WTC11 (cell line): ENCODE measurements around the gene TBX20. TPM values are rescaled to one million over a fixed set of nuclear protein-coding genes. Genes with fewer than 3 reads are reported as not detected.

Experiments used
- ATAC-seq: fragments of 200-7000 bp; cut with Tn5 transposase; 2 replicates; pipeline ENCODE4 v1.10.0; 2021; ENCODE audit warnings: mild to moderate bottlenecking, moderate library complexity
- CTCF ChIA-PET: fragments of 300-600 bp; sonication (Branson Sonifier 250); formaldehyde crosslinking; loops from one replicate; lab custom pipeline; 2021; ENCODE audit warnings: antibody characterized with exemption; lab: Charles Lee
- POLR2A ChIA-PET: fragments of 350-600 bp; sonication (Branson Sonifier 250); formaldehyde crosslinking; loops from one replicate; lab custom pipeline; 2021; ENCODE audit warnings: antibody characterized with exemption; lab: Charles Lee
- DNase-seq: peaks from one replicate; pipeline ENCODE4 v3.0.0; 2021; ENCODE audit warnings: low spot score
- H3K27ac Mint-ChIP-seq: 2 replicates; pipeline ENCODE4 v1.8.0; 2021; ENCODE audit warnings: mixed read lengths
- H3K27me3 Mint-ChIP-seq: 2 replicates; pipeline ENCODE4 v1.8.0; 2021; ENCODE audit warnings: low read depth, mild to moderate bottlenecking, moderate library complexity, mixed read lengths
- H3K36me3 Mint-ChIP-seq: 2 replicates; pipeline ENCODE4 v1.8.0; 2021; ENCODE audit warnings: mixed read lengths
- H3K4me1 Mint-ChIP-seq: 2 replicates; pipeline ENCODE4 v1.8.0; 2022; ENCODE audit warnings: mixed read lengths
- H3K4me3 Mint-ChIP-seq: 2 replicates; pipeline ENCODE4 v1.8.0; 2021; ENCODE audit warnings: mild to moderate bottlenecking, moderate library complexity, mixed read lengths
- H3K9me3 Mint-ChIP-seq: 2 replicates; pipeline ENCODE4 v1.8.0; 2021; ENCODE audit warnings: mixed read lengths
- ATF1 ChIP-seq: sonication (generic); formaldehyde crosslinking; IDR thresholded peaks from 2 replicates; pipeline ENCODE4 v1.8.1; 2023; ENCODE audit warnings: mild to moderate bottlenecking, moderate library complexity, missing genetic modification reagents
- EMX1 ChIP-seq: fragments of 250-450 bp; sonication (Bioruptor Pico); IDR thresholded peaks from 2 replicates; pipeline ENCODE4 v1.8.0; 2021; ENCODE audit warnings: mild to moderate bottlenecking
- FOXJ3 ChIP-seq: sonication (generic); formaldehyde crosslinking; IDR thresholded peaks from 2 replicates; pipeline ENCODE4 v1.9.0; 2021; ENCODE audit warnings: missing genetic modification reagents, mild to moderate bottlenecking, borderline replicate concordance
- FOXP1 ChIP-seq: sonication (generic); formaldehyde crosslinking; IDR thresholded peaks from 2 replicates; pipeline ENCODE4 v1.8.0; 2022; ENCODE audit warnings: missing genetic modification reagents, mild to moderate bottlenecking, moderate library complexity, borderline replicate concordance
- GABPB1 ChIP-seq: sonication (generic); formaldehyde crosslinking; IDR thresholded peaks from 2 replicates; pipeline ENCODE4 v1.8.1; 2023; ENCODE audit warnings: mild to moderate bottlenecking, missing genetic modification reagents
- GRHL2 ChIP-seq: fragments of 250-450 bp; sonication (Bioruptor Pico); IDR thresholded peaks from 2 replicates; pipeline ENCODE4 v1.8.0; 2022; ENCODE audit warnings: mild to moderate bottlenecking, moderate library complexity; ENCODE audit not compliant: insufficient replicate concordance, severe bottlenecking
- GTF2I ChIP-seq: fragments of 250-450 bp; sonication (Bioruptor Pico); conservative IDR thresholded peaks from 2 replicates; pipeline ENCODE4 v1.4.0; 2021; ENCODE audit warnings: mild to moderate bottlenecking
- HMGA2 ChIP-seq: fragments of 250-450 bp; sonication (Bioruptor Pico); IDR thresholded peaks from 2 replicates; pipeline ENCODE4 v1.4.0; 2021; ENCODE audit warnings: mild to moderate bottlenecking, moderate library complexity
- IRF1 ChIP-seq: sonication (generic); formaldehyde crosslinking; IDR thresholded peaks from 2 replicates; pipeline ENCODE4 v1.8.0; 2023; ENCODE audit warnings: missing genetic modification reagents
- JUN ChIP-seq: sonication (generic); formaldehyde crosslinking; IDR thresholded peaks from 2 replicates; pipeline ENCODE4 v1.8.0; 2023; ENCODE audit warnings: mild to moderate bottlenecking, missing genetic modification reagents
- KAT7 ChIP-seq: sonication (generic); formaldehyde crosslinking; IDR thresholded peaks from 2 replicates; pipeline ENCODE4 v1.8.1; 2023; ENCODE audit warnings: missing genetic modification reagents, mild to moderate bottlenecking, borderline replicate concordance
- MYBL2 ChIP-seq: sonication (generic); formaldehyde crosslinking; IDR thresholded peaks from 2 replicates; pipeline ENCODE4 v1.8.1; 2023; ENCODE audit warnings: mild to moderate bottlenecking, moderate library complexity, missing genetic modification reagents
- NFATC4 ChIP-seq: fragments of 250-450 bp; sonication (Bioruptor Pico); IDR thresholded peaks from 2 replicates; pipeline ENCODE4 v1.9.0; 2021; ENCODE audit warnings: mild to moderate bottlenecking
- RELA ChIP-seq: sonication (generic); formaldehyde crosslinking; IDR thresholded peaks from 2 replicates; pipeline ENCODE4 v1.8.1; 2022; ENCODE audit warnings: missing genetic modification reagents, mild to moderate bottlenecking, borderline replicate concordance
- SMAD3 ChIP-seq: sonication (generic); formaldehyde crosslinking; IDR thresholded peaks from 2 replicates; pipeline ENCODE4 v1.8.0; 2022; ENCODE audit warnings: missing genetic modification reagents, mild to moderate bottlenecking, borderline replicate concordance
- SOX15 ChIP-seq: fragments of 250-450 bp; sonication (Bioruptor Pico); IDR thresholded peaks from 2 replicates; pipeline ENCODE4 v1.9.0; 2021; ENCODE audit warnings: mild to moderate bottlenecking
- SP1 ChIP-seq: sonication (generic); formaldehyde crosslinking; conservative IDR thresholded peaks from 2 replicates; pipeline ENCODE4 v1.8.1; 2022; ENCODE audit warnings: missing genetic modification reagents
- TEAD1 ChIP-seq: sonication (generic); formaldehyde crosslinking; IDR thresholded peaks from 2 replicates; pipeline ENCODE4 v1.8.0; 2022; ENCODE audit warnings: mild to moderate bottlenecking, missing genetic modification reagents
- ZNF121 ChIP-seq: sonication (generic); formaldehyde crosslinking; IDR thresholded peaks from 2 replicates; pipeline ENCODE4 v1.8.0; 2023; ENCODE audit warnings: missing genetic modification reagents
- ZNF138 ChIP-seq: sonication (generic); formaldehyde crosslinking; conservative IDR thresholded peaks from 2 replicates; pipeline ENCODE4 v1.8.1; 2022; ENCODE audit warnings: mild to moderate bottlenecking, moderate library complexity, missing genetic modification reagents
- ZNF232 ChIP-seq: sonication (generic); formaldehyde crosslinking; IDR thresholded peaks from 2 replicates; pipeline ENCODE4 v1.8.0; 2022; ENCODE audit warnings: mild to moderate bottlenecking, missing genetic modification reagents
- ZNF263 ChIP-seq: sonication (generic); formaldehyde crosslinking; IDR thresholded peaks from 2 replicates; pipeline ENCODE4 v1.8.1; 2022; ENCODE audit warnings: low read depth, mild to moderate bottlenecking, moderate library complexity, missing genetic modification reagents
- ZNF416 ChIP-seq: fragments of 250-450 bp; sonication (Bioruptor Pico); IDR thresholded peaks from 2 replicates; pipeline ENCODE4 v1.9.0; 2021; ENCODE audit warnings: mild to moderate bottlenecking, inconsistent platforms
- total RNA-seq: library from RNA; stranded (reverse); gene quantifications from 3 replicates; pipeline ENCODE4 v1.2.3, GENCODE V29; 2021
- TF ChIP-seq, protein P1 (sequence below): sonication (generic); formaldehyde crosslinking; IDR thresholded peaks from 2 replicates; pipeline ENCODE4 v1.8.1; 2023; ENCODE audit warnings: mild to moderate bottlenecking, missing genetic modification reagents
- TF ChIP-seq, protein P2 (sequence below): sonication (generic); formaldehyde crosslinking; IDR thresholded peaks from 2 replicates; pipeline ENCODE4 v1.8.1; 2023; ENCODE audit warnings: mild to moderate bottlenecking, missing genetic modification reagents, moderate library complexity
- TF ChIP-seq, protein P3 (sequence below): fragments of 250-450 bp; sonication (Bioruptor Pico); IDR thresholded peaks from 2 replicates; pipeline ENCODE4 v1.9.0; 2021; ENCODE audit warnings: mild to moderate bottlenecking
- TF ChIP-seq, protein P4 (sequence below): sonication (generic); formaldehyde crosslinking; IDR thresholded peaks from 2 replicates; pipeline ENCODE4 v1.8.1; 2023; ENCODE audit warnings: mild to moderate bottlenecking, missing genetic modification reagents, moderate library complexity

The TBX20 gene
- total RNA-seq, 1 experiment from 2014 or later: 0.24 TPM

GRCh38 chr7:35286986-35287385 is 33.1 kb upstream of the TBX20 start:
- CTCF ChIA-PET: no interaction called here
- Mint-ChIP-seq H3K9me3 (peaks cover 11% of the 10 kb centered on the region), H3K4me1 (no peaks in the 10 kb centered on the region), H3K36me3 (0 out of 2 replicates have a peak, but pooled peaks cover under 1% of the 10 kb centered on the region), H3K27ac (no peak overlapping the region), H3K4me3 (no peak overlapping the region), H3K27me3 (peaks cover 3% of the 10 kb centered on the region)
- POLR2A ChIA-PET: no interaction called here
- ATAC-seq (no peak), DNase-seq (no peak)
- TF ChIP-seq, protein P1, sequence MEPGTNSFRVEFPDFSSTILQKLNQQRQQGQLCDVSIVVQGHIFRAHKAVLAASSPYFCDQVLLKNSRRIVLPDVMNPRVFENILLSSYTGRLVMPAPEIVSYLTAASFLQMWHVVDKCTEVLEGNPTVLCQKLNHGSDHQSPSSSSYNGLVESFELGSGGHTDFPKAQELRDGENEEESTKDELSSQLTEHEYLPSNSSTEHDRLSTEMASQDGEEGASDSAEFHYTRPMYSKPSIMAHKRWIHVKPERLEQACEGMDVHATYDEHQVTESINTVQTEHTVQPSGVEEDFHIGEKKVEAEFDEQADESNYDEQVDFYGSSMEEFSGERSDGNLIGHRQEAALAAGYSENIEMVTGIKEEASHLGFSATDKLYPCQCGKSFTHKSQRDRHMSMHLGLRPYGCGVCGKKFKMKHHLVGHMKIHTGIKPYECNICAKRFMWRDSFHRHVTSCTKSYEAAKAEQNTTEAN (CRISPR knock-in tag): no peak
- no peak for TF ChIP-seq ZNF138 (CRISPR knock-in tag)
- TF ChIP-seq, protein P2, sequence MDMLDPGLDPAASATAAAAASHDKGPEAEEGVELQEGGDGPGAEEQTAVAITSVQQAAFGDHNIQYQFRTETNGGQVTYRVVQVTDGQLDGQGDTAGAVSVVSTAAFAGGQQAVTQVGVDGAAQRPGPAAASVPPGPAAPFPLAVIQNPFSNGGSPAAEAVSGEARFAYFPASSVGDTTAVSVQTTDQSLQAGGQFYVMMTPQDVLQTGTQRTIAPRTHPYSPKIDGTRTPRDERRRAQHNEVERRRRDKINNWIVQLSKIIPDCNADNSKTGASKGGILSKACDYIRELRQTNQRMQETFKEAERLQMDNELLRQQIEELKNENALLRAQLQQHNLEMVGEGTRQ: no peak
- no peak for TF ChIP-seq NFATC4 (CRISPR knock-in tag)
- no peak for TF ChIP-seq ZNF232
- no peak for TF ChIP-seq ZNF416 (CRISPR knock-in tag)
- TF ChIP-seq HMGA2 (CRISPR knock-in tag): no peak
- TF ChIP-seq RELA (CRISPR knock-in tag): no peak
- TF ChIP-seq ZNF263 (CRISPR knock-in tag): no peak
- TF ChIP-seq, all 79 proteins: peak for 0

- H3K27me3 Mint-ChIP-seq: peaks cover 3% of the 10 kb centered on the region
- DNase-seq (no peak), ATAC-seq (no peak)
- H3K4me1 Mint-ChIP-seq: peaks cover 3% of the 10 kb centered on the region
- TF ChIP-seq, protein P3, sequence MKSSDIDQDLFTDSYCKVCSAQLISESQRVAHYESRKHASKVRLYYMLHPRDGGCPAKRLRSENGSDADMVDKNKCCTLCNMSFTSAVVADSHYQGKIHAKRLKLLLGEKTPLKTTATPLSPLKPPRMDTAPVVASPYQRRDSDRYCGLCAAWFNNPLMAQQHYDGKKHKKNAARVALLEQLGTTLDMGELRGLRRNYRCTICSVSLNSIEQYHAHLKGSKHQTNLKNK (CRISPR knock-in tag): no peak
- no peak for TF ChIP-seq KAT7 (CRISPR knock-in tag)
- no peak for TF ChIP-seq TEAD1 (CRISPR knock-in tag)
- no peak for TF ChIP-seq SOX15 (CRISPR knock-in tag)
- no peak for TF ChIP-seq GTF2I (CRISPR knock-in tag)
- TF ChIP-seq, protein P4, sequence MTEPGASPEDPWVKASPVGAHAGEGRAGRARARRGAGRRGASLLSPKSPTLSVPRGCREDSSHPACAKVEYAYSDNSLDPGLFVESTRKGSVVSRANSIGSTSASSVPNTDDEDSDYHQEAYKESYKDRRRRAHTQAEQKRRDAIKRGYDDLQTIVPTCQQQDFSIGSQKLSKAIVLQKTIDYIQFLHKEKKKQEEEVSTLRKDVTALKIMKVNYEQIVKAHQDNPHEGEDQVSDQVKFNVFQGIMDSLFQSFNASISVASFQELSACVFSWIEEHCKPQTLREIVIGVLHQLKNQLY (CRISPR knock-in tag): no peak
- TF ChIP-seq SMAD3 (CRISPR knock-in tag): no peak
- TF ChIP-seq SP1 (CRISPR knock-in tag): no peak
- TF ChIP-seq ZNF121 (CRISPR knock-in tag): no peak
- no peak for TF ChIP-seq ATF1 (CRISPR knock-in tag)
- no peak for TF ChIP-seq GABPB1
- no peak for TF ChIP-seq GRHL2 (CRISPR knock-in tag)
- TF ChIP-seq FOXP1 (CRISPR knock-in tag): no peak
- no peak for TF ChIP-seq IRF1 (CRISPR knock-in tag)
- no peak for TF ChIP-seq EMX1 (CRISPR knock-in tag)
- no peak for TF ChIP-seq FOXJ3 (CRISPR knock-in tag)
- TF ChIP-seq JUN (CRISPR knock-in tag): no peak
- no peak for TF ChIP-seq MYBL2 (CRISPR knock-in tag)
- H3K36me3 Mint-ChIP-seq: no peaks in the 10 kb centered on the region
- POLR2A ChIA-PET: no interaction called here
- H3K27ac Mint-ChIP-seq: no peak overlapping the region
- CTCF ChIA-PET: interaction anchor here (0.6 kb wide), 1 partner anchor 138 kb away, joined by 4 read pairs; no protein-coding TSS in a partner anchor
- H3K9me3 Mint-ChIP-seq: peaks cover 9% of the 10 kb centered on the region; the same call in 1 of the 2 replicates
- H3K4me3 Mint-ChIP-seq: no peak overlapping the region
Measured at GRCh38 chr7:35286422-35286821, 32.5 kb upstream of the TBX20 start.
